ENCODE data around the gene ANO3. TPM values are rescaled to one million over a fixed set of nuclear protein-coding genes. Genes with fewer than 3 reads are reported as not detected.

ANO3 gene
- total and polyA plus RNA-seq, 2 donors from 2014 or later = 0.30 to 1.5 TPM

- Histone ChIP-seq H3K4me3 (ENCODE audit: low read length in 3 of 3) (no peak overlapping the region), H3K9ac (ENCODE audit: low read length in 3 of 3) (no peak overlapping the region), H3K9me3 (ENCODE audit: control insufficient read depth in 2 of 3, insufficient read depth in 1 of 3, low read length in 3 of 3) (no peaks in the 10 kb centered on the region), H3K27ac (ENCODE audit: low read depth in 2 of 2, low read length in 2 of 2) (no peak overlapping the region), H3K4me1 (ENCODE audit: control insufficient read depth in 2 of 3, insufficient read depth in 2 of 3, low read depth in 1 of 3, low read length in 3 of 3) (no peaks in the 10 kb centered on the region), H3K27me3 (ENCODE audit: control insufficient read depth, insufficient read depth, low read length) (no peaks in the 10 kb centered on the region), H3K36me3 (ENCODE audit: control insufficient read depth in 2 of 3, insufficient read depth in 3 of 3, low read length in 3 of 3) (no peaks in the 10 kb centered on the region)
- TF ChIP-seq, protein P1, sequence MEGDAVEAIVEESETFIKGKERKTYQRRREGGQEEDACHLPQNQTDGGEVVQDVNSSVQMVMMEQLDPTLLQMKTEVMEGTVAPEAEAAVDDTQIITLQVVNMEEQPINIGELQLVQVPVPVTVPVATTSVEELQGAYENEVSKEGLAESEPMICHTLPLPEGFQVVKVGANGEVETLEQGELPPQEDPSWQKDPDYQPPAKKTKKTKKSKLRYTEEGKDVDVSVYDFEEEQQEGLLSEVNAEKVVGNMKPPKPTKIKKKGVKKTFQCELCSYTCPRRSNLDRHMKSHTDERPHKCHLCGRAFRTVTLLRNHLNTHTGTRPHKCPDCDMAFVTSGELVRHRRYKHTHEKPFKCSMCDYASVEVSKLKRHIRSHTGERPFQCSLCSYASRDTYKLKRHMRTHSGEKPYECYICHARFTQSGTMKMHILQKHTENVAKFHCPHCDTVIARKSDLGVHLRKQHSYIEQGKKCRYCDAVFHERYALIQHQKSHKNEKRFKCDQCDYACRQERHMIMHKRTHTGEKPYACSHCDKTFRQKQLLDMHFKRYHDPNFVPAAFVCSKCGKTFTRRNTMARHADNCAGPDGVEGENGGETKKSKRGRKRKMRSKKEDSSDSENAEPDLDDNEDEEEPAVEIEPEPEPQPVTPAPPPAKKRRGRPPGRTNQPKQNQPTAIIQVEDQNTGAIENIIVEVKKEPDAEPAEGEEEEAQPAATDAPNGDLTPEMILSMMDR (IDR thresholded peaks at IDR 0.05; ENCODE audit: borderline replicate concordance, extremely low read depth, insufficient read depth) = no peak
- DNase-seq = no peak
- no peak for FAIRE-seq
- intact Hi-C loops (cut with DNase I) = no loop called here
Observed at GRCh38 chr11:26490546-26490945, 158.6 kb downstream of the ANO3 start.

DNA sequence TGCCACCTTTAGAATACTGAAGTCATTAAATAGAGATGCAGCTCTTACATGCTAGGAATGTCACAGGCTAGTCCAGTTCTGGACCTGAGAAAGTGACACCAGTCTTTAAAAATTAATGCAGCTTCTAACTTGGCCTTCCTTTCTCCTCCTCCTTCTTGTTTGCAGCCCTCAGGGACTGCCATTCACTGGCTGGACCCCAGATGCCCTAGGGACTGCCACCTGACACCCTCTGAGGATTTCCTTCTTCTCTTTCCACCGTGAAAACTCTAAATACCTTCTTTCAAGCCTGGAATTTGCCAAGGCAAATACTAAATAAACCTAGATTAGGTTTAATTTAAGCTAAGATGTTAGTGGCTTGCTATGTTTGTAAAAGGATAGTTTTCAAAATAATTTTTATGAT lies 161.7 kb downstream of the ANO3 start:
- no peaks in the 10 kb centered on the region for H3K36me3 ChIP-seq (ENCODE audit: control insufficient read depth in 2 of 3, insufficient read depth in 3 of 3, low read length in 3 of 3)
- H3K27ac ChIP-seq (ENCODE audit: low read depth in 2 of 2, low read length in 2 of 2) = no peak overlapping the region
- DNase-seq = no peak
- FAIRE-seq = no peak
- intact Hi-C loops (cut with DNase I) = no loop called here
- TF ChIP-seq, protein P1 (IDR thresholded peaks at IDR 0.05; ENCODE audit: borderline replicate concordance, extremely low read depth, insufficient read depth) = no peak
- H3K9me3 ChIP-seq (ENCODE audit: control insufficient read depth in 2 of 3, insufficient read depth in 1 of 3, low read length in 3 of 3) = no peaks in the 10 kb centered on the region
- H3K27me3 ChIP-seq (ENCODE audit: control insufficient read depth, insufficient read depth, low read length) = no peaks in the 10 kb centered on the region
- no peak overlapping the region for H3K9ac ChIP-seq (ENCODE audit: low read length in 3 of 3)
- H3K4me1 ChIP-seq (ENCODE audit: control insufficient read depth in 2 of 3, insufficient read depth in 2 of 3, low read depth in 1 of 3, low read length in 3 of 3) = no peaks in the 10 kb centered on the region
- H3K4me3 ChIP-seq (ENCODE audit: low read length in 3 of 3) = no peak overlapping the region

- H3K4me3 ChIP-seq (ENCODE audit: low read length in 3 of 3) = no peak overlapping the region
- H3K27me3 ChIP-seq (ENCODE audit: control insufficient read depth, insufficient read depth, low read length) = no peaks in the 10 kb centered on the region
- H3K27ac ChIP-seq (ENCODE audit: low read depth in 2 of 2, low read length in 2 of 2) = no peak overlapping the region
- no peak for FAIRE-seq
- no peaks in the 10 kb centered on the region for H3K4me1 ChIP-seq (ENCODE audit: control insufficient read depth in 2 of 3, insufficient read depth in 2 of 3, low read depth in 1 of 3, low read length in 3 of 3)
- DNase-seq = no peak
- H3K9ac ChIP-seq (ENCODE audit: low read length in 3 of 3) = no peak overlapping the region
- H3K36me3 ChIP-seq (ENCODE audit: control insufficient read depth in 2 of 3, insufficient read depth in 3 of 3, low read length in 3 of 3) = no peaks in the 10 kb centered on the region
- TF ChIP-seq, protein P1 (IDR thresholded peaks at IDR 0.05; ENCODE audit: borderline replicate concordance, extremely low read depth, insufficient read depth) = no peak
- no peaks in the 10 kb centered on the region for H3K9me3 ChIP-seq (ENCODE audit: control insufficient read depth in 2 of 3, insufficient read depth in 1 of 3, low read length in 3 of 3)
- intact Hi-C loops (cut with DNase I) = no loop called here
Observed at GRCh38 chr11:26507229-26507628, 175.3 kb downstream of the ANO3 start.

GRCh38 chr11:26510164-26510563 lies 178.2 kb downstream of the ANO3 start:
- FAIRE-seq (no peak), DNase-seq (no peak)
- TF ChIP-seq, protein P1 (IDR thresholded peaks at IDR 0.05; ENCODE audit: borderline replicate concordance, extremely low read depth, insufficient read depth) = no peak
- intact Hi-C loops (cut with DNase I) = no loop called here
- Histone ChIP-seq H3K27me3 (ENCODE audit: control insufficient read depth, insufficient read depth, low read length) (no peaks in the 10 kb centered on the region), H3K36me3 (ENCODE audit: control insufficient read depth in 2 of 3, insufficient read depth in 3 of 3, low read length in 3 of 3) (no peaks in the 10 kb centered on the region), H3K9ac (ENCODE audit: low read length in 3 of 3) (no peak overlapping the region), H3K4me3 (ENCODE audit: low read length in 3 of 3) (no peak overlapping the region), H3K4me1 (ENCODE audit: control insufficient read depth in 2 of 3, insufficient read depth in 2 of 3, low read depth in 1 of 3, low read length in 3 of 3) (no peaks in the 10 kb centered on the region), H3K27ac (ENCODE audit: low read depth in 2 of 2, low read length in 2 of 2) (no peak overlapping the region), H3K9me3 (ENCODE audit: control insufficient read depth in 2 of 3, insufficient read depth in 1 of 3, low read length in 3 of 3) (no peaks in the 10 kb centered on the region)
